ENCODE results near the gene DHFR.

DNA sequence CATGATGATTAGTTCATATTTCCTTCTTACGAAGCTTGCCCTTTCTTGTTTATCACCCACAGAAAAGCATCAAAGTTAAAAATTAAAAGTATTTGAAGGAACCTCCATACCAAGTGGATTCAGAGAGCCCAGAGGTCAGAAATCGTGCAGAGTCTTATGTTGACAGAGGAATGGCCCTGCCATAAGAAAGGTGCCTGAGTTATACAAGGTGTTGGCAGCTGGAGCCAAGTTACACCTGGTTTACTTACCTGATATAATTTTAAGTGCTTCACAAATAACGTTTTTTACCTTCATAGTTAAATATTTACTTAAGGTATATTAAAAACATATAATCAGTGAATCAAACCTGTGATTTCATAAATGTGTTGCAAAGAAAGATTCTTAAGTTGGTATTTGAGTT, 42.3 kb upstream of the DHFR start:
- TF ChIP-seq CTCF (IDR thresholded peaks at IDR 0.05; ENCODE audit: low read depth, low read length, poor library complexity, severe bottlenecking) (no peak), EZH2phosphoT487 (IDR thresholded peaks at IDR 0.05; ENCODE audit: borderline replicate concordance, low read length) (no peak)

Data from DOHH2 (cell line).